B cell (primary cell): ENCODE results near the gene CLASP2.

Experiments
- EZH2 ChIP-seq: IDR thresholded peaks from 2 replicates; pipeline ENCODE4 v1.6.1; 2012; ENCODE audit warnings: borderline replicate concordance, low read depth, mild to moderate bottlenecking, moderate library complexity, low read length; ENCODE audit not compliant: insufficient read depth, poor library complexity, severe bottlenecking
- TF ChIP-seq, protein P1 (sequence below): fragments of 200-600 bp; IDR thresholded peaks from one replicate; pipeline ENCODE4 v1.8.0; 2022; ENCODE audit warnings: antibody characterized with exemption, mild to moderate bottlenecking

DNA sequence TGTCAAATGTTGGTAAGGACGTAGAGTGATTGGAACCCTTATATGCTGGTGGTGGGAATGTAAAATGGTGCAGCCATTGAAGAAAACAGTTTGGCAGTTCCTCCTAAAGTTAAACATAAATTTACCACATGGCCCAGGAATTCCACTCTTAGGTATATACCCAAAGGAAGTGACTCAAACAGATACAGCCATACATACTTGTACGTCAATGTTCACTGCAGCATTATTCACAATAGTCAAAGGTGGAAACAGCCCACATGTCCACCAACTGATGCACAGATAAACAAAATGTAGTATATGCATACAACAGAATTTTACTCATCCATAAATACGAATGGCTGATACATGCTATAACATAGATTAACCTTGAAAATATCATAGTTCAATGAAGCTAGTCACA is 13.2 kb downstream of the CLASP2 start:
- TF ChIP-seq, protein P1, sequence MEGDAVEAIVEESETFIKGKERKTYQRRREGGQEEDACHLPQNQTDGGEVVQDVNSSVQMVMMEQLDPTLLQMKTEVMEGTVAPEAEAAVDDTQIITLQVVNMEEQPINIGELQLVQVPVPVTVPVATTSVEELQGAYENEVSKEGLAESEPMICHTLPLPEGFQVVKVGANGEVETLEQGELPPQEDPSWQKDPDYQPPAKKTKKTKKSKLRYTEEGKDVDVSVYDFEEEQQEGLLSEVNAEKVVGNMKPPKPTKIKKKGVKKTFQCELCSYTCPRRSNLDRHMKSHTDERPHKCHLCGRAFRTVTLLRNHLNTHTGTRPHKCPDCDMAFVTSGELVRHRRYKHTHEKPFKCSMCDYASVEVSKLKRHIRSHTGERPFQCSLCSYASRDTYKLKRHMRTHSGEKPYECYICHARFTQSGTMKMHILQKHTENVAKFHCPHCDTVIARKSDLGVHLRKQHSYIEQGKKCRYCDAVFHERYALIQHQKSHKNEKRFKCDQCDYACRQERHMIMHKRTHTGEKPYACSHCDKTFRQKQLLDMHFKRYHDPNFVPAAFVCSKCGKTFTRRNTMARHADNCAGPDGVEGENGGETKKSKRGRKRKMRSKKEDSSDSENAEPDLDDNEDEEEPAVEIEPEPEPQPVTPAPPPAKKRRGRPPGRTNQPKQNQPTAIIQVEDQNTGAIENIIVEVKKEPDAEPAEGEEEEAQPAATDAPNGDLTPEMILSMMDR, result no peak
- TF ChIP-seq EZH2, result no peak
